Activated T-cell treated with anti-CD3 and anti-CD28 coated beads, Interleukin-2, amount 50 U/mL, for 48 hours (primary cell): Measurements from ENCODE around the gene FHL1.
"Not testable (repeated sequence)": the region's sequence is repeated elsewhere in the genome, so short reads cannot be mapped to it uniquely, and the experiment has no call there.

Source experiments
- DNase-seq, 2 experiments: peaks; one replicate each; pipeline ENCODE4 v3.0.0-alpha.2; 2020

FHL1 gene

DNA sequence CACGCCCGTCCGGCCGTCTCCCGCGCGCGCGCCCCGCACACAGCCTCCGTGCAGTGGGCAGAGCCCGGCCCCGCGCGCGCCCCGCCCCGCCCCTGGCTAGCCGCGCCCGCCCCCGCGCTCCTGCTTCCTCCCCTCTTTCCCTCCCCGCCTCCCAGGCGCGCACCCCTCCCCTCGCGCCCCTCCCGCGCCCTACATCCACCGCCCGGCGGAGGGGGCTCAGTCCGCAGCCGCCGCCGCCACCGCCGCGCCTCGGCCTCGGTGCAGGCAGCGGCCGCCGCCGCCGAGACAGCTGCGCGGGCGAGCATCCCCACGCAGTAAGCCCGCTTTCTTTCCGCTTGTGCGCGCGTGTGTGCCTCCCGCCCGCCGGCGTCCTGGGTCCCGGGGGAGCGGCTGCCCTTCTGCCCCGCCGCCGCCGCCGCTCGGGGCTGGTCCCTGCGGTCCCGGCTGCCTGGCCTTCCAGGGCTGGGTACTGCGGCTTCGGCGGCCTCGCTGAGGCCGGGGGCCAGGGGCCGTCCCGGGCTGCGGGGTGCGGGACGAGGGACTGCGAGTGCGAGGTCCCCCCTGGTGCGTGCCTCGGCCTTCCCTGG lies at the start of gene FHL1:
FHL1 (plus strand) TSS at position 219 of the 587 bp plus-strand sequence.
- DNase-seq: peak; percentile 47 to 60

DNA sequence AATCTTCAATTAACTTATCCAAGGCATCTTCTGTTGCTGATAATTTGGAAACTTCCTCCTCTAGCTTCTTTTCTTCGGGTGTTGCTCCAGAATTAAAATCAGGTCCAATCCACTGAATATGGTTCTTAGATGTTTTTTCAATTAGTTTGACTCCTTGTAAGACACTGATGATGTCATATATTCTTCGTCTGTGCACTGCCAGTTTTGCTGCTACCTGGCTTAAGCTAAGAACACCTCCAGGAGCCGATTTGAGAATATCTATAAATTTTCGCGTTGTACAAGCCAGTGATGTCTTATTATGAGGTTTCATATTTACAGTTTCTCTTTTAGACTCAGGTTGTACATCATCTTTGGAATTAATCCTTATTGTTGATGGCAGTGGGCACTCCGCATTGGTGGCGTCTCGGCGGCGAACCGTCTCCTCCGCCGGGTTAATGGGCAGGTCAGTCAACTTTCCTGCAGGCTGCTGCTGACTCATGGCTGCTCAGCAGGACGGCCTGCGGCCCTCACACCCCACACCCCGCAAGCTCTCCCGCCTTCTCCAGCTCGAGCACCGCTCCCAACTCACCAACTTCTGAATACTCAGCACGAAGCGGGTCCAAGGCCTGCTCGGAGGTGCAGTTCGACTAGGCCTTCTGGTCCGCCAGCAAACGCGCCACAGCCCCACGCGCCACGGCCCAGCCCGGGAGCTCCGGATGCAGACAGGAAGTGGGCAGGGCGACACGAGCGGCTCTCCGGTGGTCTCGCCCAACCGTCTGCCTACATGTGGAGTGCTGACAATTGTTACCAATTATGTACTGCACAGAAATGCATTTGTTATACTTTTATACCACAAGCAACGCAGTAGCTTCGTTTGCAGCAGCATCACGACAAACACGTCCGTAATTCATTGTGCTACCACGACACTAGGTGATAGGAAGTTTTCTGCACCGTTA lies 49.2 kb upstream of the FHL1 start:
- no peak for DNase-seq

DNA sequence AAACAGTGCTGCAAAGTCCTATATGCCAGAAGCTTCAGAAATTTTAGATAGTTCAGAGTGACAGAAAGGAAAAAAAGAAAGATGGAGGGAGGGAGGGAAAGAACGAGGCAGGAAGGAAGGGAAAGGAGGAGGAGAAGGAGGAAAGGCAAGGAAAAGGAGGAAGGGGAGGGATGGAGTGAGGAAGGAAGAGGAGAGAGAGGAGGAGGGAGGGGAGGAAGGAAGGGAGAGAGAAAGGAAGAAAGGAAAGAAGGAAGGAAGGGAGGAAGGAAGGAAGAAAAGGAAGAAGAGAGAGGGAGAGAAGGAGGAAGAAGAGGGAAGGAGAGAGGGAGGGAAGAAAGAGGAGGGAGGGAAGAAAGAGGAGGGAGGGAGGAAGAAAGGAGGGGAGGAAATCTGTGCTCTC lies 42.4 kb upstream of the FHL1 start:
- no peak for DNase-seq

DNA sequence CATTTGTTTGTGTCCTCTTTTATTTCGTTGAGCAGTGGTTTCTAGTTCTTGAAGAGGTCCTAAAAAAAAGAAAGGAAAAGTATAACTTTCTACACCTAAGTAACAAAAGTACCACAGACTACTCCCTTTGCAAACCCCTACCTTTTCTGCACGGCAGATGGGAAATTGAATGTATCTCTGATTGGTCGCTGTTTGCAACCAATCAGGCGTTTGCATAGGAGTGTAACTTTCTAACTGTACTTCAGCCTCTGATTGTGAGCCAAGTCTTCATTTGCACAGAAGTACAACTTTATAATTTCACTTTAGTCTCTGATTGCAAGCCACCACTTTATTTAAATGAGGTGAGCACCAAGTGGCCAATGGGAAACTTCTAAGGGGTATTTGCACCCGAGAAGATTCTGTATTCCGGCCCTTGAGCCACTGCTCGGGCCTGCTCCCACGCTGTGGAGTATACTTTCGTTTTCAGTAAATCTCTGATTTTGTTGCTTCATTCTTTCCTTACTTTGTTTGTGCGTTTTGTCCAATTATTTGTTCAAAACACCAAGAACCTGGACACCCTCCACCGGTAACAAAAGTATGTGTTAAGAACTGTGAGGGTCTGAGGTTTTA lies 40.3 kb upstream of the FHL1 start:
- no peak for DNase-seq

DNA sequence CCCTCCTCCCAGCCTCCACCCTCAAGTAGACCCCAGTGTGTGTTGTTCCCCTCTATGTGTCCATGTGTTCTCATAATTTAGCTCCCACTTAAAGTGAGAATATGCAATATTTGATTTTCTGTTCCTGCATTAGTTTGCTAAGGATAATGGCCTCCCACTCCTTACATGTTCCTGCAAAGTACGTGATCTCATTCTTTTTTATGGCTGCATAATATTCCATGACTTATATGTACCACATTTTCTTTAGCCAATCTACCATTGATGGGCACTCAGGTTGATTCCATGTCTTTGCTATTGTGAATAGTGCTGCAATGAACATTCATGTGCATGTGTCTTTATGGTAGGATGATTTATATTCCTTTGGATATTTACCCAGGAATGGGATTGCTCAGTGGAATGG lies 38.4 kb upstream of the FHL1 start:
- DNase-seq: not testable (repeated sequence)

DNA sequence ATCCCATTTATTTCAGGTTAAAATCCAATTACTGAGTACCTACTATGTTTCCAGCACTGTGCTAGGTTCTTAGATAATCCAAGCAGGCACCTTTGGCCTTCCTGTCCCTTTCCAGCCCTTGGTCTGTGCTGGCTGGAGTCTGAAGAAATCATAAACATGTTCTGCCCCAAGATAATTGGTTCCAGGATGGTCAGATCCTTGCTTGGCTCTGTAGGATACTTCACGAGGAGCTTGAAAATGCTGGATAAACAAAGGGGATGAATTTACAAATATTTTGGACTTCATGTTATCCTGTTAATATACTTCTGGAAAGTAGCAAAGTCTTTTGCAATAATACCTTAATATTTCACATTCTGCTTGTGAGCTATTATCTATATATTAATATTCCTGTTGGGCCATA lies 35.0 kb upstream of the FHL1 start:
- DNase-seq: no peak

DNA sequence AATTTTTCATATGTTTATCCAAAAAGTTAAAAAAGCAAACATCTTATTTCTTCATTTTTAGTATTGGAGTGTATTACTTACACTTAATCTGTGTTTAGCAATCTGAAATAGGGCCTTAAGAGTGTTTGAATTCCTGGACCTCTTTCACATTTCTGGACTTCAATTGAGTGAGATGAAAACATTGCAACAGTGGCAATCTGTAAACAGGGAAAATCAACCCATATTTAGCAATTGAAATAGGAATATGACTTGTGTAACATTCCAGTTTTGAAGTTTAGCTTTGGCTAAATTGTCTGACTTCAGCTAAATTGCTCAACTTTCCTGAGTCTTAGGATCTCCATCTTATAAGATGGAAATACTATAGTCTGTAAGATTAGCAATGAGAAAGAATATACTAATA lies 34.6 kb upstream of the FHL1 start:
- DNase-seq: no peak

DNA sequence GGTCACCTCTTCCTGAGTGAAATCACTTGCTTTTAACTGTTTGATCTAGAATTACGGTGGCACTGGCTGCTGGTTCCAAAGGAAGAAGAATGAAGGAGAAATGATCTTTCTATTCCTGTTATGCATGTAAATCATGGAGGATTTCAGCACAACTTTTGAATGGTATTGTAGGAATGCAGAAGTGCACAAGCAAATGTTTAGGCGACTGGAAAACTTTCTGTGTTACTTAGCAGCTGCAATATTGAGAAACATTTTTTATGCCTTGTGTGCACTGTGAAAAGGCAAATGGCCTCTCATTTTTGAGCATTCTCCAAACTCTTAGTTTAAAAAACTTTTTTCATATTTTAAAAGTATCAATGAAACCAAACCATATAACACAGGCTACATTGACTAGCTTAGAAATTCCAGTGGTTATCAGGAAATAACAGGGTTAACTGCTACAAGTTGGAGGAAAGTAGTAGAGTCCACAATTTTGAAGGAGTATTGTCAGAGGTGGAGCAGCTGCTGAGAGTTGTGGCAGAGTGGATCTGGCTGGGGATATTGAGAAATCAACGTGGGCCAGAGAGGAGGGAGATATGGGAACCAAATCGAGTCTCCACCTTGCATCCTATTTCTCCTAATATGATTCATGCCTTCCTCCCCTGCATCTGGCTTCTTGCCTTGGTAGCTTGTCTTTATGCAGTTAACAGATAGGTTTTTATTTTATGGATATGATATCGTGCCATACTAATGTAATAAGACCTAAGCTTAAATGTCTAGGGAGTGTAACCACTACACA lies 32.0 kb upstream of the FHL1 start:
- DNase-seq: no peak

DNA sequence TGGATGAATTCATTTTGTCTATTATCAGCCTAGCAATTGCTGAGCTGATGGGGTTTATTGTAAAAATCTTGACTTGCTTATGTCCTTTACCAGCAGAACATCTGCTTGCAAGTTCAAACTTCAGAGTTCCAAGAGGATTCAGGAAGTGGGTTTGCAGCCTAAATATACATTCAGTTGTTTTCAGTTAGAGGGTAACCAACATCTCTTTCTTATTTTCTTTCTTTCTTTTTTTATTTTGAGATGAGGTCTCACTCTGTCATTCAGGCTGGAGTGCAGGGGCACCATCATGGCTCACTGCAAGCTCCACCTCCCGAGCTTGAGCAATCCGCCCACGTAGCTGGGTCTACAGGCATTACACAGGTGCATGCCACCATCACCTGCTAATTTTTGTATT lies 31.4 kb upstream of the FHL1 start:
- DNase-seq: no peak

DNA sequence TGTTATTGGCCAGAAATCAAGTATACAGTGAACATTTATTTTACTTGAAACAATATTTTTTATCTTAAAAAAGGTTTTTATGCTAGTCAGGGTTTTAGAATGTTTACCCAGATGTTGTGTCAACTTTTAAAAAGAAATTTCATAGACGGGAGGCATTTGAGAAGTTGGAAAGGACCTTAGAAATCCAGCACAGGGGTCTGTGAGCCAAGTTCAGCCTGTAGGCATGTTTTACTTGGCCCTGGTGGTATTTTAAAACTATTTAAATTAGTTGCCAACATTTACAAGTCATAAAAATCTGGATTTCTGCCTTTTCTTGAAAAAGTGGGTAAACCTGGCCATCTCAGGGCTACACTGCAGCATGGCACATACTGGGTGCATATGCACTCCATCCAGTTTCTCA lies 25.5 kb upstream of the FHL1 start:
- no peak for DNase-seq

DNA sequence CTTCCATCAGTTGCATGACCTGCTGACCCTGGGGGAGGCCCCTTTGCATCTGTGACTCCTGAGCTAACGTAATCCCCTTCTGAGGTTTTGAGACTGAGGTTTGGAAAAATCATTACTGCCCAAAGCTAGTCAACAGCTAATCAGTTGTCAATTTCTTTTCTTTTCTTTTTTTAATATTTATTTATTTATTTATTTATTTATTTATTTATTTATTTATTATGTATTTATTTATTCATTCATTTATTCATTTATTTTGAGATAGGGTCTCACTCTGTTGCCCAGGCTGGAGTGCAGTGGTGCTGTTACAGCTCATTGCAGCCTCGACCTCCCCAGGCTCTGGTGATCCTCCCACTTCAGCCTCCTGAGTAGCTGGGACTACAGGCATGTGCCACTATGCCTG lies 25.1 kb upstream of the FHL1 start:
- DNase-seq: no peak

DNA sequence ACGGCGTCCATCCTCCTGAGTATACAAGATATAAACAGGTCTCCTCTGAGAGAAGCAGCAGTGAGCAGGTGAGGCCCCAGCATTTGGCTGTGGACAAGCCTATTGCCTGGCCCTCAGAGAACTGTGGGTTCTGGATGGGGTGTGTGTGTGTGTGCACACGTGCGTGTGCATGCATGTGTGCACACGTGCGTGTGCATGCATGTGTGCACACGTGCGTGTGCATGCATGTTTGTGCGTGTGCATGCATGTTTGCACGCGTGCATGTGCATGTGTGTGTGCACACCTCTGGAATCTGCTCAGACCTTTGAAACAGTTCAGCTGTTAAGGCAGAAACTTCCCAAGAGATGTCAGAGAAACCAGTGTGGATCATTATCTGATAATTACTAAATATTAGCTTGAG lies 22.2 kb upstream of the FHL1 start:
- no peak for DNase-seq

DNA sequence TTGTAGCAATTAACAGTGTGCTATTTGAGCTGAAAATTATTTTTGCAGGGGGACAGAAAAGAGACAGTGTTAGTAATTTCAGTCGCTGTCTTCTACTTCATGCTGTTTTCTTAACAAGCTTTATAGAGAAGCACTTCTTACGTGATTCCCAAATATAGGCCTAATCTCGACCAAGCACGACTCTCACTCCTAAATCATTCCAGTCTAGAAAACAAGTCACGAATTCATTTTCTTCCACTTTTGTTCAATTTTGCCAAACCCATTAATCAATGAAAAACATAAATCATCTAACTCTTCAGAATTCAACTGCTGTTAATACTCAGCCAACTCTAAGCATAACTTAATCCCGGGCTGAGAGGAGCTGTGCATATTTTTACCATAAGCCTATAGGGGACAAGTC lies 21.0 kb upstream of the FHL1 start:
- DNase-seq: no peak

DNA sequence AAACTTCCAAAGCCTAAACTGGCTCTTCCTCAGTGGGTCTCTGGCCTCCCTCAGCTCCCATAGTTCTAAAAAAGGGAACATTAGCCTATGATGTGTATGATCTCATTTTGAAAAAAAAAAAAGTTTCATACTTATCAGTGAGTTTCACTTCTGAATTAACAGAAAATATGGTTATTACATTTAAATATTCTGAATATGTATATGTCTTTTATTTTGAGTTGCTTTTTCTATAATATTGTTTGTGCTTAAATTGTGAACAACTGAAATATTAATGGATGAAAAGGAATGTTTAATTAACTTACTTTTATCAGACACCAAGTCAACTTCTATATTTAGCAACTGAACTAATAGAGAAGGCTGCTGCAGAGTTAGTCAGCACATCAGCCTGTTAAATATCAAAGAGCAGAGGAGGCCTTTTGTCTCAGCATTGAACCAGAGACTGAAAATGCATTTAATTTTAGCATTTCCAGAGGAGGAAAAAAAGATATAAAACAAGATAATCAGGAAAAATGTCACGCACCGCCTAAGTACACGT lies 20.4 kb upstream of the FHL1 start:
- DNase-seq: no peak

DNA sequence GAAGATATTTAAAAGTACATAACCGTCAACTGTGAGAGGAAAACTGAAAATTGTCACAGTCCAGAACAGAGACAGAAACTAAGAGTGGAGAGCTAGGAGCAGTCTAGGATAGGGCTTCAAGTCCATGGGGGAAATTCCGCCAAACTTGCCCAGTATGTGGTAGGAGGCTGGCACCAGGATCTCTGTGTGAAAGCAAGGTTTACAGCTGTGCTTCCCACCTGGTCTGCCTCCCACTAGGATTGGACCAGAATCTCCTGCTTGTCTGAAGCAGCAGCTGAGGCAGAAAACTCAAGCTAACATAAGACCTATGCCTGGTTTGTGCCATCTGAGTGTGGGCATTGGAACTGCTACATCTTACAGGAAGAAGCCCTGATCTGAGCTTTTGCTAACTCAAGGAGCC lies 18.6 kb upstream of the FHL1 start:
- no peak for DNase-seq

DNA sequence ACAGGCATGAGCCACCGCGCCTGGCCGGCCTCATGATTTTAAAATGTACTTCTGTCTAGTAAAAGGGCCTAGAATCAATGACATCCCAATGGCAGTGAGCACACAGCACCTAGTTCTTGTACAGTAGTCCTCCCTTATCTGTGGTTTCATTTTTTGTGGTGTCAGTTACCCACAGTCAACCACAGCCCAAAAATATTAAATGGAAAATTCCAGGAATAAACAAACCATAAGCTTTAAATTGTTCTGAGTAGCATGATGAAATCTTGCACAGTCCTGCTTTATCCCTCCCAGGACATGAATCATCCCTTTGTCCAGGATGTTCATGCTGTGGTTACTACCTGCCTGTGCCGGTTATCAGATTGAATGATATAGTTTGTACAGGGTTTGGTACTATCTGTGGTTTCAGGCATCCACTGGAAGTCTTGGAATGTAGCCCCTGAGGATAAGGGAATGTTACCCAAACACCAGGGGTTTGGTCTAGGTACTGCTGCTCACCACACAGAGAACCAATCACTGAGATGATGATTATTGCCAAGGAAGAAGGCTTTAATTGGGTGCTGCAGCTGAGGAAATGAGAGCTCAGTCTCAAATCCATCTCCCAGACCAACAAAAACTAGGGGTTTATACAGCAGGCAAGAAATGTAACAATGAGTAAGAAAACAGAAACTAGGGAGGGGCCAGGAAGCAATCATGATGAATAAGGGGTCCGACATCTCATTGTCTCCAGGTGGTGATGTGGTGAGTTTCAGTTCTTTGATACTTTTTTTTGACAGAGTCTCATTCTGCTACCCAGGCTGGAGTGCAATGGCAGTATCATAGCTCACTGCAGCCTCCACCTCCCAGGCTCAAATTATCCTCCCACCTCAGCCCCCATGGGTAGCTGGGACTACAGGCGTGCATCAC lies 16.2 kb upstream of the FHL1 start:
- peak; percentile 22 to 27 for DNase-seq

DNA sequence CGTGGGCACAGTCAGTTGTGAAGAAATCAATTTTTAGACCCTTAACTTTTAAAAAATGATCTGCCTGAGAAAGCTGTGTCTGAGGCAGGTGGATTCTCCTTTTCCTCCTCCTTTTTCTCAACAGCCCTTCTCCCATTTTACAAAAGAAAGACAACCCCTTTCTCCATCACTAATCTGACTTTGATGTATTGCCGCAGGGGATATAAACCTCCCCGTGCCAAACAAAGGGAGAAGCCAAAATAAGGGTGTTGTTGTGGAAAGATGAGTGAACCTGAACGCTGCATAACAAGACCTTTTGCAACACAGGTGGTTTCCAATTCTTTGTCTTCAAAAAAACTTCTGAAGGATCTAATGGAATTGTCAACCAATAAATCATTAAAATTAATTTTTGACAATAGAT lies 8.4 kb upstream of the FHL1 start:
- no peak for DNase-seq

DNA sequence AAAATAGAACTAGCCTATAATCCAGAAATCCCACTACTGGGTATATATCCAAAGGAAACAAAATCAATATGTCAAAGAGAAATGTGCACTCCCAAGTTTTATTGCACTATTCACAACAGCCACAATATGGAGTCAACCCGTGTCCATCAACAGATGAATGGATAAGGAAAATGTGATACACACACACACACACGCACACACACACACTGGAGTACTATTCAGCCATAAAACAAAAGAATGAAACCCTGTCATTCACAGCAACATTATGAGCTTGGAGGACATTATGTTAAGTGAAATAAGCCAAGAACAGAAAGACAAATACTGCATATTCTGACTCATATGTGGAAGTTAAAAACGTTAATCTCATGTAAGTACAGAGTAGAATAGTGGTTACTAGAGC lies 5.8 kb upstream of the FHL1 start:
- no peak for DNase-seq

DNA sequence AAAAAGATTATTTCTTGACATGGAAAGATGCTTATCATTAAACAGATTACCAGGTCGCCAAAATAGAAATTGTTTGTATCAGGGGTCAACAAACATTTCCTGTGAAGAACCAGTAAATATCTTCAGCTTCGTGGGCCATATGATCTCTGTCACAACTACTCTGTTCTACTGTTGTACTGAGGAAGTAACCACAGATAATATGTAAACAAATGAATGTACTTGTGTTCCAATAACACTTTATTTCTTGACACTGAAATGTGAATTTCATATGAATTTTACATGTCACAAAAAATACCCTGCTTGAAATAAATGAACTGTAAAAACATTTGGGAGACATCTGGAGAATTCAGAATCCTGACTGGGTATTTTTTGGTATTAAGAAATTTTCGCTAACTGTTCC lies 4.7 kb upstream of the FHL1 start:
- DNase-seq: no peak

DNA sequence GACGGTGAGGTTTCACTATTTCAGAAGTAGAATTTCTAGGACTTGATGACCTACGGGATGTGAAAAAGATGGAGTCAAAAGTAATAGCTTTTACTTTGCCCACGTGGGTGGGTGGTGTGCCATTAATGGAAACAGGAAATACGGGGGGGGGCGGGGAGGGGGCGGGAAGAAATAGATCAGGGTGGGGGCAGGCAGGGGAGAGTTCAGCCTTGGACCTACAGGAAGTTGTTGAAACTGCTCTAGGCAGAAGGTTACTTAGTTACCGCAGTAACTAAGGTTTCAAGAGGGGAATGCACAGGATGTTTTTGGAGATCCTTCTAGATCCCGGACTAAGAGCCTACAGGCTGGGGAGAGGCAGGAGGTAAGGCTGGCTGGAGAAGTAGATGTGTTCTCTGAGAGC lies 3.6 kb upstream of the FHL1 start:
- no peak for DNase-seq

DNA sequence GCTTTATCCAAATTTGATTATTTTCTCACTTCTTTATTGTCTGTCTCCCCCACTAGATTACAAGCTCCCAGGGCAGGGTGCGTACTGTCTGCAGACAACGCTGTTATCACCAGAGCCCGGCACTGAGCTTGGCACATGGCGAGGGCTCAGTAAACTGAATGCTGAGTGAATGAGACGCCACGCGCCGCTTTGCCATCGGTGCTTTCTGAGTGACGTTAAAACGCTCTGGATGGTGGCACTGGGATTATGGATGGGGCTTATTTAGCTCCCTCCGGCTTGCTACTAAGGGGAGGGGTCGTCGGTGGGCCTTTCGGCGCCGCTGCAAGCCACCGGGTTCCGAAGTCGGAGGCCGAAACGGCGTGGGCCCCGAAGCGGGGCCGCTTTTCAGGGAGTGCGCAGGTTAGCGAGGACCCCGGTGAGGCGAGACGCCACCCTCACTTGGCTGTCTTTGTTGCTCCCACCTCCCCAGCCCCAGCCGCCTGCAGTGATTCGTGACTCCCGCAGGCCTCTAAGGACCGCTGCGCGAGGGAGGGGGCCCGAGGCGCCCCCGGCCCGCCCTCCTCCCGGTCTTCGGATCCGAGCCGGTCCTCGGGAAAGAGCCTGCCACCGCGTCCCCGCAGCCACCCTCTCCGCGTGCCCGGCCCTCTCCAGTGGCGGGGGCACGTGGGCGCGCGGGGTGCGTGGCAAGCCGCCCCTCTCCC lies 569 bp upstream of the FHL1 start:
- peak; percentile 37 to 49 for DNase-seq
